K562 (cell line): ENCODE measurements around the gene GALM. TPM values are rescaled to one million over a fixed set of nuclear protein-coding genes. Genes with fewer than 3 reads are reported as not detected.

Source experiments
- EP300 ChIP-seq: IDR thresholded peaks from 2 replicates; pipeline ENCODE4 v1.6.1; 2012; ENCODE audit warnings: low read length, improper control_type of control experiment
- MCM7 ChIP-seq, 2 experiments: fragments of 450-650 bp; IDR thresholded peaks; 2 replicates each; pipeline ENCODE4 v1.6.1; 2016 to 2018
- MEF2D ChIP-seq: conservative IDR thresholded peaks from 2 replicates; pipeline ENCODE4 v1.6.1; 2016; ENCODE audit warnings: low read depth, missing genetic modification characterization, missing compliant biosample characterization
- MXI1 ChIP-seq: IDR thresholded peaks from 2 replicates; pipeline ENCODE4 v1.6.1; 2011; ENCODE audit warnings: low read depth, mild to moderate bottlenecking, improper control_type of control experiment, low read length
- NRF1 ChIP-seq, 2 experiments: fragments of 450-650 bp; IDR thresholded peaks in 1 of 2; conservative IDR thresholded peaks in 1 of 2; 2 replicates each; pipeline ENCODE4 v1.6.1; 2014; ENCODE audit warnings: mild to moderate bottlenecking in 2 of 2
- PML ChIP-seq: IDR thresholded peaks from 2 replicates; pipeline ENCODE4 v1.6.1; 2012; ENCODE audit warnings: low read length, inconsistent platforms
- PRPF4 ChIP-seq: fragments of 200-400 bp; formaldehyde crosslinking; IDR thresholded peaks from one replicate; pipeline ENCODE4 v1.6.1; 2017; ENCODE audit warnings: low read length, low read depth, mild to moderate bottlenecking; ENCODE audit not compliant: insufficient read depth, poor library complexity, severe bottlenecking
- SP1 ChIP-seq: sonication (generic); formaldehyde crosslinking; IDR thresholded peaks from 2 replicates; pipeline ENCODE4 v1.8.1; 2022; ENCODE audit warnings: mild to moderate bottlenecking, missing genetic modification reagents
- STAT5A ChIP-seq: IDR thresholded peaks from 2 replicates; pipeline ENCODE4 v1.6.1; 2012; ENCODE audit warnings: low read length, inconsistent platforms, borderline replicate concordance
- STAT6 ChIP-seq: sonication (generic); formaldehyde crosslinking; IDR thresholded peaks from 2 replicates; pipeline ENCODE4 v1.8.1; 2023; ENCODE audit warnings: mild to moderate bottlenecking, missing genetic modification reagents
- TAL1 ChIP-seq: fragments of 450-650 bp; IDR thresholded peaks from 2 replicates; pipeline ENCODE4 v1.6.1; 2016; ENCODE audit warnings: mild to moderate bottlenecking
- TCF7 ChIP-seq: sonication (generic); IDR thresholded peaks from 2 replicates; pipeline ENCODE4 v1.6.1; 2016; ENCODE audit warnings: antibody characterized with exemption, borderline replicate concordance
- UBTF ChIP-seq, 2 experiments: IDR thresholded peaks; 2 replicates each; pipeline ENCODE4 v1.6.1; 2012; ENCODE audit warnings: improper control_type of control experiment in 2 of 2, low read depth in 2 of 2, low read length in 2 of 2, borderline replicate concordance in 1 of 2
- ZNF165 ChIP-seq: fragments of 250-450 bp; sonication (Bioruptor Pico); IDR thresholded peaks from 2 replicates; pipeline ENCODE4 v1.4.0; 2020; ENCODE audit warnings: borderline replicate concordance
- polyA plus RNA-seq, 8 experiments: library from polyadenylated mRNA; depleted of rRNA in 4 of 8; stranded (reverse) in 5 of 8; unstranded in 3 of 8; fragments of >200 nt; fragmentation: Nextera tagmentation in 2 of 8; fragmentation: Illumina TruSeq in 1 of 8; extraction: Ambion mirVana in 2 of 8; extraction: Trizol in 1 of 8; gene quantifications; 2 replicates each; pipeline versions ENCODE4 v1.2.1 to v1.2.3, GENCODE V29; 2011 to 2014; ENCODE audit warnings: inconsistent platforms in 1 of 8, missing spikeins in 1 of 8
- total RNA-seq, 7 experiments: library from RNA; depleted of rRNA in 6 of 7; stranded (reverse); fragments of >200 nt in 6 of 7; fragmentation: Illumina TruSeq in 2 of 7; extraction: Trizol in 2 of 7; gene quantifications; 2 replicates each; pipeline versions ENCODE4 v1.2.1 to v1.2.3, GENCODE V29; 2011 to 2021; ENCODE audit warnings: low replicate concordance in 1 of 7
- TF ChIP-seq, protein P1 (sequence below): fragments of 450-650 bp; formaldehyde crosslinking; IDR thresholded peaks from 2 replicates; pipeline ENCODE4 v1.4.0; 2020; ENCODE audit warnings: mild to moderate bottlenecking, moderate library complexity
- TF ChIP-seq, protein P2 (sequence below): sonication (generic); formaldehyde crosslinking; IDR thresholded peaks from 2 replicates; pipeline ENCODE4 v1.8.0; 2022; ENCODE audit warnings: missing genetic modification reagents, mild to moderate bottlenecking, moderate library complexity, borderline replicate concordance
- TF ChIP-seq, protein P3 (sequence below): sonication (generic); formaldehyde crosslinking; IDR thresholded peaks from 2 replicates; pipeline ENCODE4 v1.8.0; 2022; ENCODE audit warnings: missing genetic modification reagents, mild to moderate bottlenecking, borderline replicate concordance

The GALM gene
- total and polyA plus RNA-seq, 9 of the 15 experiments (the other 6 are each of a cell fraction or from before 2014, with no cell fraction given): 22.1 to 51.7 (median 27.9) TPM

DNA sequence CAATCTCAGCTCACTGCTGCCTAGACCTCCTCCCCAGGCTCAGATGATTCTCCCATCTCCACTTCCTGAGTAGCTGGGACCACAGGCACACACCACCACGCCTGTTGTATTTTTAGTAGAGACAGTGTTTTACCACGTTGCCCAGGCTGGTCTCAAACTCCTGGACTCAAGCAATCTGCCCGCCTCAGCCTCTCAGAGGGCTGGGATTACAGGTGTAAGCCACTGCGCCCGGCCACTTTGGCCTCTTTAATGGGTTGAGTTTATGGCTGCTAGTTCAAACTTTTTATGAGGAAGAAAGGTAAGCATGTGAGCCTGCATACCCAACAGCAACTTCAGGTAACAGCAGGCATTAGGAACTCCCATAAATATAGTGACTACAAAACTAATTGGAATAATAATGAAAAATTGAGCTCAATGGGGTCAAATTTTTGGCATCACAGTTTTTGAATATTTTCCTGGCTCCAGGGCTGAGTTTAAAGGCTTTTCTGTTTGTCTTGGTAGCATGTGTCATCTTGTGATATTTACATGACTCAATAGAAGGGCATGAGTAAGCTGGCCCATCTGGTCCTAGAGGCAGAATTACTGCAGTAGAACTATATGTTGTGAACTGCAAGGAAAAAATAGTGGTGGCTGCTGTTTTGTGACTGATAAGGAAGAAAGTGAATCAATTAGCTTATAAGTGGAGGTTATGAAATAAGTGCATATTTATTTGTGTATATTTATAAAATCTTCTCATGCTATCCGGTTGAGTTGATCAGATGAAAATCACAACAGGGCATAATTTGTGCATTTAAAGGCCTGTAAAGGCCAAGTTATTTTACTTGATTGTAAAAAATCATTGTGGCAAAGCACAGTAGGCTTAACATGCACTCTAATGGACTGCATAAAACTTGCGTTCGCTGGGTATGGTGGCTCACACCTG, 24.8 kb downstream of the GALM start (continued):
- peak; percentile 77; the same call in 1 of the 2 replicates for TF ChIP-seq EP300
- TF ChIP-seq PRPF4: no peak
- no peak for TF ChIP-seq UBTF (IDR thresholded peaks at IDR 0.05; ENCODE audit: borderline replicate concordance in 1 of 2, low read depth in 2 of 2, low read length in 2 of 2)
- TF ChIP-seq MCM7 (IDR thresholded peaks at IDR 0.05): no peak
- TF ChIP-seq, protein P1, sequence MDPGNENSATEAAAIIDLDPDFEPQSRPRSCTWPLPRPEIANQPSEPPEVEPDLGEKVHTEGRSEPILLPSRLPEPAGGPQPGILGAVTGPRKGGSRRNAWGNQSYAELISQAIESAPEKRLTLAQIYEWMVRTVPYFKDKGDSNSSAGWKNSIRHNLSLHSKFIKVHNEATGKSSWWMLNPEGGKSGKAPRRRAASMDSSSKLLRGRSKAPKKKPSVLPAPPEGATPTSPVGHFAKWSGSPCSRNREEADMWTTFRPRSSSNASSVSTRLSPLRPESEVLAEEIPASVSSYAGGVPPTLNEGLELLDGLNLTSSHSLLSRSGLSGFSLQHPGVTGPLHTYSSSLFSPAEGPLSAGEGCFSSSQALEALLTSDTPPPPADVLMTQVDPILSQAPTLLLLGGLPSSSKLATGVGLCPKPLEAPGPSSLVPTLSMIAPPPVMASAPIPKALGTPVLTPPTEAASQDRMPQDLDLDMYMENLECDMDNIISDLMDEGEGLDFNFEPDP (CRISPR knock-in tag): no peak
- peak; percentile 35; the same call in 1 of the 2 replicates for TF ChIP-seq PML
- no peak for TF ChIP-seq NRF1 (conservative IDR thresholded peaks at IDR 0.05 in 1 of 2, IDR thresholded peaks at IDR 0.05 in 1 of 2)
- peak; percentile 46; the same call in 1 of the 2 replicates for TF ChIP-seq SP1
- peak; percentile 69 for TF ChIP-seq STAT5A
- TF ChIP-seq, protein P2, sequence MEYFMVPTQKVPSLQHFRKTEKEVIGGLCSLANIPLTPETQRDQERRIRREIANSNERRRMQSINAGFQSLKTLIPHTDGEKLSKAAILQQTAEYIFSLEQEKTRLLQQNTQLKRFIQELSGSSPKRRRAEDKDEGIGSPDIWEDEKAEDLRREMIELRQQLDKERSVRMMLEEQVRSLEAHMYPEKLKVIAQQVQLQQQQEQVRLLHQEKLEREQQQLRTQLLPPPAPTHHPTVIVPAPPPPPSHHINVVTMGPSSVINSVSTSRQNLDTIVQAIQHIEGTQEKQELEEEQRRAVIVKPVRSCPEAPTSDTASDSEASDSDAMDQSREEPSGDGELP (CRISPR knock-in tag): no peak
- TF ChIP-seq STAT6 (CRISPR knock-in tag): no peak
- TF ChIP-seq ZNF165 (CRISPR knock-in tag): no peak
- TF ChIP-seq, protein P3, sequence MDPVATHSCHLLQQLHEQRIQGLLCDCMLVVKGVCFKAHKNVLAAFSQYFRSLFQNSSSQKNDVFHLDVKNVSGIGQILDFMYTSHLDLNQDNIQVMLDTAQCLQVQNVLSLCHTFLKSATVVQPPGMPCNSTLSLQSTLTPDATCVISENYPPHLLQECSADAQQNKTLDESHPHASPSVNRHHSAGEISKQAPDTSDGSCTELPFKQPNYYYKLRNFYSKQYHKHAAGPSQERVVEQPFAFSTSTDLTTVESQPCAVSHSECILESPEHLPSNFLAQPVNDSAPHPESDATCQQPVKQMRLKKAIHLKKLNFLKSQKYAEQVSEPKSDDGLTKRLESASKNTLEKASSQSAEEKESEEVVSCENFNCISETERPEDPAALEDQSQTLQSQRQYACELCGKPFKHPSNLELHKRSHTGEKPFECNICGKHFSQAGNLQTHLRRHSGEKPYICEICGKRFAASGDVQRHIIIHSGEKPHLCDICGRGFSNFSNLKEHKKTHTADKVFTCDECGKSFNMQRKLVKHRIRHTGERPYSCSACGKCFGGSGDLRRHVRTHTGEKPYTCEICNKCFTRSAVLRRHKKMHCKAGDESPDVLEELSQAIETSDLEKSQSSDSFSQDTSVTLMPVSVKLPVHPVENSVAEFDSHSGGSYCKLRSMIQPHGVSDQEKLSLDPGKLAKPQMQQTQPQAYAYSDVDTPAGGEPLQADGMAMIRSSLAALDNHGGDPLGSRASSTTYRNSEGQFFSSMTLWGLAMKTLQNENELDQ: no peak
- TF ChIP-seq MEF2D (tag): no peak
- no peak for TF ChIP-seq TCF7
- peak; percentile 82 for TF ChIP-seq TAL1
- TF ChIP-seq MXI1: no peak
